ENCODE results near the gene DUSP1.

GRCh38 chr5:172792701-172793570 lies 21.9 kb upstream of the DUSP1 start:
- TF ChIP-seq CTCF (IDR thresholded peaks at IDR 0.05) (no peak), POLR2AphosphoS5 (IDR thresholded peaks at IDR 0.05) (no peak)
